GM12874 (cell line): Measurements from ENCODE around the gene UNC5B.

Source experiments
- TF ChIP-seq, protein P1 (sequence below): IDR thresholded peaks from 2 replicates; pipeline ENCODE4 v1.5.1; 2011; ENCODE audit warnings: low read depth, mild to moderate bottlenecking, control low read depth, low read length, moderate library complexity; ENCODE audit not compliant: insufficient read depth

UNC5B gene

DNA sequence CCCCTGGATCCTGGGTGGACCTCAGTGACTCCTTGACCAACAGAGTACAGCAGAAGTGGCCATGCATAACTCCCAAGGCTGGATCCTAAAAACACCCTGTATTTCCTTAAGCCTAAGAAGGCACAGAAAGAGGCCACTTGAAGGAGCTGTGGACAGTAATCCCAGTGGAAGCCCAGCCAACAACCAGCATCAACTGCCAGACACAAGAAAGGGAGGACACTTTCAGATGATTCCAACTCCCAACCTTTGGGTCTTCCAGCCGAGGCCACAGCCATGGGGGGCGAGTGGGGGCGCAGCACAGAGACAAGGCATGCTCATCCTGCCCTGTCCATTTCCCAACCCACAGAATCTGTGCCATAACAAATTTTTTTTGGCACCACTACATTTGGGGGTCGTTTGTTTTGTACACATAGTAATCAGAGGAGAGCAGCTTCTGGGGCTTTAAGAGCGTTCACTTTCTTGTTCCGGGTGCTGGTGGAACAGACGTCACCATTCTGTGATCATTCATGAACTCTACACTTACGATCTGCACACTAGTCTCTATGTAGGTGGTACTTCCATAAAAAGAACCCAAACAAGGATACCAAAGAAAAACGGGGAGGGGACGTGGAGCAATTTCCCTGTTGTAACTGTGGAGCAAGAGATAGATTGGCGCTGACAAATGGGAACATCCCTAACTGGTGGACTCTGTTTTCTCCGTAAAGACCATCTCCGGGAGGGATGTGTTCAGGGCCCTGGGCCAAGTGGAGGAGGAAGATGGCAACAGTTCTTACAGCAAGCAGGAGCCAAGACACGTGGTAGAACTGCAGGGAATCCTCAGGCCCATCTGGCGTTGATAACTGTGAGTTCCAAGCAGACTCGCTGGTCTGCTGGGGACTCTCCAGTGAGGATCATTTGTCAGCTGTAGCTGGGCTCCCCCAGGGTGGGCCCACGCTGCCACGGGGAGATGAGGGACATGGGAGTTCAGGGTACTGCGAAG is 100.7 kb downstream of the UNC5B start:
- TF ChIP-seq, protein P1, sequence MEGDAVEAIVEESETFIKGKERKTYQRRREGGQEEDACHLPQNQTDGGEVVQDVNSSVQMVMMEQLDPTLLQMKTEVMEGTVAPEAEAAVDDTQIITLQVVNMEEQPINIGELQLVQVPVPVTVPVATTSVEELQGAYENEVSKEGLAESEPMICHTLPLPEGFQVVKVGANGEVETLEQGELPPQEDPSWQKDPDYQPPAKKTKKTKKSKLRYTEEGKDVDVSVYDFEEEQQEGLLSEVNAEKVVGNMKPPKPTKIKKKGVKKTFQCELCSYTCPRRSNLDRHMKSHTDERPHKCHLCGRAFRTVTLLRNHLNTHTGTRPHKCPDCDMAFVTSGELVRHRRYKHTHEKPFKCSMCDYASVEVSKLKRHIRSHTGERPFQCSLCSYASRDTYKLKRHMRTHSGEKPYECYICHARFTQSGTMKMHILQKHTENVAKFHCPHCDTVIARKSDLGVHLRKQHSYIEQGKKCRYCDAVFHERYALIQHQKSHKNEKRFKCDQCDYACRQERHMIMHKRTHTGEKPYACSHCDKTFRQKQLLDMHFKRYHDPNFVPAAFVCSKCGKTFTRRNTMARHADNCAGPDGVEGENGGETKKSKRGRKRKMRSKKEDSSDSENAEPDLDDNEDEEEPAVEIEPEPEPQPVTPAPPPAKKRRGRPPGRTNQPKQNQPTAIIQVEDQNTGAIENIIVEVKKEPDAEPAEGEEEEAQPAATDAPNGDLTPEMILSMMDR: no peak

DNA sequence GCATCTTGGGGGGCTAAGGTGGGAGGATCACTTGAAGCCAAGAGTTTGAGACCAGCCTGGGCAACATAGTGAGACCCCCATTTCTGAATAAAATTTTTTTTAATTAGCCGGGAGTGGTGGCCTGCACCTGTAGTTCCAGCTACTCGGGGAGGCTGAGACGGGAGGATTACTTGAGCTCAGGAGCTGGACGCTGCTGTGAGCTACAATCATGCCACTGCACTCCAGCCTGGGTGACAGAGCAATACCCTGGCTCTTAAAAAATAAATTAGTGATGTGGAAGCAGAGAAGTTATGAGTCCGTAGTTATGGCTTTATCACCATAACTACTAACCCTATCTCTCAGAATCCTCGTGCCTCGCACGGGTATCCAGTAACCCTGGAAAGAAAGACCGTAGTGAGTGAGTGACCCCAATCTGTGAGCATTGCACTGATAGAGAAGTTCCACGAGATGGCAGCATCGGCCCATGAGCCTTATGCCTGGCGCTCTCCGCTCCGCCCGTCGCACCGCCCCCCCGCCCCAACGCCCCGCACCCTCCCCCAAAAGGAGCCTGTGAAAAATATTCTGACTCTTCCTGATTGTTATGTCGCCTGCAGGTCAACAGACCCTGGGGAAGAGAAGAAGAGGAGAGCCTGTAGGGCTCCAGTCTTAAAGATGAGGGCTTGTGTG is 101.8 kb downstream of the UNC5B start:
- TF ChIP-seq, protein P1: peak; percentile 81

DNA sequence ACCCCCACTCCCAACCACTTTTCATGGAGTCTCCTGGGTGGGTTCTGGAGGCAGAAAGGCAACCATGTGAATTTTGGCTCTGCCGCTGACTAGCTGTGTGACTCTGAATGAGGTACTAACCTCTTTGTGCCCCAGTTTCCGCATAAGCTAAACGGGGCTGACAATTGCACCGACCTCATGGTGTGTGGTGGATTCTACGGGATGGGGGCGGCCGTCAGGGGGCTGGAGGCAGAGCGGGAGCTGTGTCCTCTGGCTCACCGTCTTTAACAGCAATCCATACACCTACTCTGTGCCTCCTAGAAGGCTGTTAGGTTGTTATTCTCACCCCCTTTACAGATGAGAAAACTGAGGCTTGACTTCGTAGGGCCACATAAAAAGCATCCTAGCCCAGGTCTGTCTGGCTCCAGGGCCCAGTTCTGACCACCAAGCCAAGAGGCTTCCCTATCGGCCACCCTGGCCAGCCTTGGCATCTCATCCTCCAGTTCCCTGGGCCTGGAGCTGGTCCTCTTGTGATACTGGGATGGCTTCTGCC is 102.4 kb downstream of the UNC5B start:
- TF ChIP-seq, protein P1: no peak

DNA sequence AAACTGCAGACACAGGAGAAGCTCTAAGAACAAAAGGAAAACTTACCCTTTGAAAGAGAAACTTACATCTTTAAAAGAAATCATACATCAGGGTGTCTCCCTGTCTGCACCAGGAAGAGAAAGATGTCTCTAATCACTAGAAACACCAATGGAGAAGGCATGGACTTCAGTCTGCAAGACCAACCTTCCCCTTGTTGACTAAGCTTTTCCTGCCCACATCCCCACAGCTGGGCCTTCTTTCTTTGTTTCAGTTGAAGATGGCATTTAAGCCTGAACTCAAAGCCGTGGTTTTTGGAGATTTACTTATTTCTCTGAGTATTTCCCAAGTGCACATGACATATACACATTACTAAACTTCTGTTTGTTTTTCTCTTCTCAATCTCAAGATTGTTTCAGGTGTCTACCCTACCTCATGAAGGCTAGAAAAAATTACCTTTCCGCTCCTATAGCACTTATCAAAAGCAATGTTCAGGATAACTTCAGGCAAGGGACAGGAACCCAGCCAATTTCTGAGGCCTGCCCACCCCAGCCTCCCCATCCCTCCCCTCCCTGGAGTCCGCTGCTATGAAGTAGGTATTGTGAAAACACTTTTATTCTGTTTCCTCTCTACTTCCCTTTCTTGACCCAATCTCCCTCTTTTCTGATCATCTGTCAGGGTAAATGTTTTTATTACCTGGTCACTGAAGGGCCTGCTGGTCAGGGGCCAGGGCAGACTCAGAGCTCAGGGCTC is 103.9 kb downstream of the UNC5B start:
- TF ChIP-seq, protein P1: no peak

DNA sequence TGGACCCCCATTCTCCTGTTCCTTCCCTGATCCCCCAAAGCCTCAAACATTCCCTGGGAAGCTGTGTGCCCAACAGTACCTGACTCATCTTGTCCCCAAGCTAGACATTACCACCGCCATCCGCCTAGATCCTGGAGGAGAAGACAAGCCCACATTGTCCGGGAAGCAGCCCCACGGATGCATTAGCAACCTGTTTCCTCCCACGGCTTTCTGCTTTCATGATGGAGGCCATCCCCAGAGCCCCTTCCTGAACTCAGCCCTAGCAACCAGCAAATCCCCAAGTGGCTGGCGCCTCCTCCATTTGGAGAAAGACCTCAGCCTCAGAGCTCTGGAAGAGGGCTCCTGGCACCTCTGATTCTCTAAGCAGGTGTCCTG is 104.4 kb downstream of the UNC5B start:
- TF ChIP-seq, protein P1: no peak

DNA sequence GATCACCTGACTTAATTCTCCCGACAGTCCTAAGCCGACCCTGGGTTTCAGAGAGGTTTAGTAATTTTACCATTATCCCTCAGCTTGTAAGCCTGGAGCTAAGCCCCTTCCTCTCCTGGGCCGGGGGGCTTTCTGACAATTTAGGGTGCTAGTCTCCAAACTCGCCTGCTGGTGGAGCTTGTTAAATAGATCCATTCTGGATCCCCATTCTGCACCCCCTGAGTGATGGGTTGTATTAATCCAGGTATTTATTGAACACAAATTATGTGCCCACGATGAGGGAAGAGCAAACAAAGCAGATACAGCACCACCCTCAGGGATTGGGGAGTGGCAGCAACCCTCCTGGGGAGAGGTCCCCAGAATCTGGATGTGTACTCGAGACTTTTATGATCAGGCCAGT is 105.4 kb downstream of the UNC5B start:
- TF ChIP-seq, protein P1: no peak
